GM19397 (cell line): ENCODE data around the gene GTF3C2.

ENCODE experiments used
- ATAC-seq: cut with Tn5 transposase; IDR thresholded peaks from one replicate; pipeline ENCODE4 v1.9.1; 2021; ENCODE audit warnings: mild to moderate bottlenecking, moderate library complexity; ENCODE audit not compliant: unreplicated experiment

The GTF3C2 gene, protein sequence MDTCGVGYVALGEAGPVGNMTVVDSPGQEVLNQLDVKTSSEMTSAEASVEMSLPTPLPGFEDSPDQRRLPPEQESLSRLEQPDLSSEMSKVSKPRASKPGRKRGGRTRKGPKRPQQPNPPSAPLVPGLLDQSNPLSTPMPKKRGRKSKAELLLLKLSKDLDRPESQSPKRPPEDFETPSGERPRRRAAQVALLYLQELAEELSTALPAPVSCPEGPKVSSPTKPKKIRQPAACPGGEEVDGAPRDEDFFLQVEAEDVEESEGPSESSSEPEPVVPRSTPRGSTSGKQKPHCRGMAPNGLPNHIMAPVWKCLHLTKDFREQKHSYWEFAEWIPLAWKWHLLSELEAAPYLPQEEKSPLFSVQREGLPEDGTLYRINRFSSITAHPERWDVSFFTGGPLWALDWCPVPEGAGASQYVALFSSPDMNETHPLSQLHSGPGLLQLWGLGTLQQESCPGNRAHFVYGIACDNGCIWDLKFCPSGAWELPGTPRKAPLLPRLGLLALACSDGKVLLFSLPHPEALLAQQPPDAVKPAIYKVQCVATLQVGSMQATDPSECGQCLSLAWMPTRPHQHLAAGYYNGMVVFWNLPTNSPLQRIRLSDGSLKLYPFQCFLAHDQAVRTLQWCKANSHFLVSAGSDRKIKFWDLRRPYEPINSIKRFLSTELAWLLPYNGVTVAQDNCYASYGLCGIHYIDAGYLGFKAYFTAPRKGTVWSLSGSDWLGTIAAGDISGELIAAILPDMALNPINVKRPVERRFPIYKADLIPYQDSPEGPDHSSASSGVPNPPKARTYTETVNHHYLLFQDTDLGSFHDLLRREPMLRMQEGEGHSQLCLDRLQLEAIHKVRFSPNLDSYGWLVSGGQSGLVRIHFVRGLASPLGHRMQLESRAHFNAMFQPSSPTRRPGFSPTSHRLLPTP

DNA sequence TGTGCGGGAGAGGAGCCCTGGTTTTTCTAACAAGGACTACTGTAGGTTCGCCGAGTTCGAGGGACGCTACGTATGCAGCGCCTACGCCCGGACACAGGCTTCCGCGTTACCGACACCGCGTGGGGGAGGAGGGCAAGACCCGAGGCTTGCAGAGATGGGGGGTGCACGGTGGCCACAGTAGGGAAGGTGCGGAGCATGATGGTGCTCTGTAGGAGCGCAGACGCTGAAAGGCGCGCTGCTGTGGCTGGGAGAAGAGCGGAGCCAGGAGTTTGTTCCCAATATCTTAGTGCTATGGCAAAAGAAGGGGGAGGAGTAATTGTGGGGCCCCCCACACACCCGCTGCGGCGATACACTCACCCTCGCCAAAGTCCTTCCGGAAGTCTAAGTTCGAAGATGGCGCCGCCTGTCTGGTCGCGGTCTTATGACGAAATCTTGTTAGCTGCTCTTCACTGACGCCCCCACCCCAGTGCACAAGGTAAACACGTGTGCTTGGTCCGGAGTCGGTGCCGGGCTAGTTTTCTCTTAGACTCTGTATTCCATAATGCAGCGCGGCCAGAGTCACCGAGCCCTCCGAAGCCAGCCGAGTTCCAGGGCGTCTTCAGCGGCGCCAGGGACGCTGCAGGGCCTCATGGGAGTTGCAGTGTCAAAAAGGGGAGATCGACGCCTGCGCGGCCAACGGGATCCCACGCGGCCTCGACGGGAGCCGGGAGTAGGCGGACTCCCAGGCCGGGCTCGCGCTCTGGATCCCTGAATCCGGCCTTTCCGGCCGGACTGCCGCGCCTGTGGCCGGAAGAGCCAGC is at the start of gene GTF3C2:
Gene GTF3C2, minus strand, starts transcription at position 383 of the 800 bp plus-strand sequence. CDS start 13,210 bp downstream, outside the sequence.
- peak; percentile 80 for ATAC-seq

DNA sequence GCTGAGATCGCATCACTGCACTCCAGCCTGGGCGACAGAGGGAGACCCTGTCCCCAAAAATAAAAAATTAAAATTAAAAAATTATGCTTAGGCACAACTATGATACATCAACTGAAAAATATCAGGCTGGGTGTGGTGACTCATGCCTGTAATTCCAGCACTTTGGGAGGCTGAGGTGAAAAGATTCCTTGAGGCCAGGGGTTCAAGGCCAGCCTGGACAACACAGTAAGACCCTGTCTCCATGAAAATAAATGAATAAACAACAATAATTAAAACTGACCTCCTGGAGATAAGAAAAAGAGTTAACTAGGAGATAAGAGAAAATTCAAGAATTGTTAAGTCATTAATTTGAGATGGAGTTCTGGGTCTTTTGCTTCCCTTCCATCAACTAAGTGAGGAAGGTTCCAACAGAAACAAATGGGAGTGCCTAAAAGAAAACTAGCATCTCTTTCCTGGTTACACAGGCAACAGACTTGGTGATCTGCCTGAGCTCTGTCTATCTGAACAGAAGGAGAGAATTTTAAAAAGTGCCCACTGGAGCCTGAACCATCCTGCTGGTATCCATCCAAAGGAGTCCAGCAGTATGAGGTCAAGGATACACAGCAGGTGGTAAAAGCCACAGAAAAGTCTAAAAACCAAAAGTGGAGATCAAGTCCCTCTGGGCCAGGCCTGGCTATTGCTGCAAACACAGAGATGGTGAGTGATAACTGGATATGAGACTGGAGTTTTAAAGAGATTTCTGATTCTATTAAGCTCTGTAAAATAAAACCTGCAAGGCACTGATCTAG is 44.0 kb upstream of the GTF3C2 start:
- no peak for ATAC-seq

DNA sequence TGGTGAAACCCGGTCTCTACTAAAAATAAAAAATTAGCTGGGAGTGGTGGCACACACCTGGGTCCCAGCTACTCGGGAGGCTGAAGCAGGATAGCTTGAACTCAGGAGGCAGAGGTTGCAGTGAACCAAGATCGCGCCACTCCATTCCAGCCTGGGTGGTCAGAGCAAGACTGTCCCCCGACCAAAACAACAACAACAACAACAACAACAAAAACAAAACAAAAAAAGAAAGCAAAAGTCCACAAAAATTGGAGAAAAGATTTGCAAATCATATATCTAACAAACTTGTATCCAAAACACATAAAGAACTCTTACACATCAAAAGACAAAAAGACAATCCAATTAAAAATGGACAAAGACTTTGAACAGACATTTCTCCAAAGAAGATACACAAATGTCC is 42.4 kb upstream of the GTF3C2 start:
- ATAC-seq = no peak

DNA sequence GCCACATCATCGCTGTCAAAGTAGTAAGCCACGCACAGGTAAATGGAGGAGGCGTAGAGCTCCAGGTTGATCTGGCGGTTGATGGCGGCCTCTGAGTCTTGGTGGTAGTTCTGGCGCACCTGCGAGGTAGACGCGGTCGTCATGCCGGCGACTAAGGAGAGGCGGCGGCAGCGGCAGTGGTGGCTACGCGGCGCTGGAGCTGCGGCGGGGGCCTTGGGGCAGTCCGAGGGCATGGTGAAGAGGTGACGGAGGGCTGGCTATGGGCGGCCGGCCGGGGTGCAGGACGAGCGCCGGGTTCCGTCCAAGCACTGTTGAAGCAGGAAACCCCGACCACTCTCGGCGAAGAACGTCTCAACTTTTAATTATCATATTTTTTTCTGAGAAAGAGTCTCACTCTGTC is 36.7 kb upstream of the GTF3C2 start:
- ATAC-seq = no peak

DNA sequence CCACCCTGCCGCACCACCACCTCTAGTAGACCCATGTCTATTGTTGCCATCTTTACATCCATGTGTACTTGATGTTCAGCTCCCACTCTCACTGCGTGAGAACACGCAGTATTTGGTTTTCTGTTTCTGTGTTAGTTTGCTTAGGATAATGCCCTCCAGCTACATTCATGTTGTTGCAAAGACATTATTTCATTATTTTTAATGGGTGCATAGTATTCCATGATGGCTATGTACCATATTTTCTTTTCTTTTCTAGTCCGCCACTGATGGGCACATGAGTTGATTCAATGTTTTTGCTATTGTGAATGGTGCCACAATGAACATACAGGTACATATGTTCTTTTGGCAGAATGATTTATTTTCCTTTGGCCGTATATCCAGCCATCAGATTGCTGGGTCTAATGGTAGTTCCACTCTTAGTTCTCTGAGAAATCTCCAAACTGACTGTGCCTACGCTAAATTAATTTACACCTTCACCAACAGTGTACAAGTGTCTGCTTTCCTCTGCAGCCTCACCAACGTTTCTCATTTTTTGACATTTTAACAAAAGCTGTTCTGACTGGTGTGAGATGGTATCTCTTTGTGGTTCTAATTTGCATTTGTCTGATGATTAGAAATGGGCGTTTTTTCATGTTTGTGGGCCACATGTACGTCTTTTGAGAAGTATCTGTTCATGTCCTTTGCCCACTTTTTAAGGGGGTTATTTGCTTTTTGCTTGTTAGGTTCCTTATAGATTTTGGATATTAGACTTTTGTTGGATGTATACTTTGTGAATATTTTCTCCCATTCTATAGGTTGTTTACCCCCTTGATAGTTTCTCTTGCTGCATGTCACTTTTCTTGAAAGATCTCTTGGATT is 34.5 kb upstream of the GTF3C2 start:
- no peak for ATAC-seq

DNA sequence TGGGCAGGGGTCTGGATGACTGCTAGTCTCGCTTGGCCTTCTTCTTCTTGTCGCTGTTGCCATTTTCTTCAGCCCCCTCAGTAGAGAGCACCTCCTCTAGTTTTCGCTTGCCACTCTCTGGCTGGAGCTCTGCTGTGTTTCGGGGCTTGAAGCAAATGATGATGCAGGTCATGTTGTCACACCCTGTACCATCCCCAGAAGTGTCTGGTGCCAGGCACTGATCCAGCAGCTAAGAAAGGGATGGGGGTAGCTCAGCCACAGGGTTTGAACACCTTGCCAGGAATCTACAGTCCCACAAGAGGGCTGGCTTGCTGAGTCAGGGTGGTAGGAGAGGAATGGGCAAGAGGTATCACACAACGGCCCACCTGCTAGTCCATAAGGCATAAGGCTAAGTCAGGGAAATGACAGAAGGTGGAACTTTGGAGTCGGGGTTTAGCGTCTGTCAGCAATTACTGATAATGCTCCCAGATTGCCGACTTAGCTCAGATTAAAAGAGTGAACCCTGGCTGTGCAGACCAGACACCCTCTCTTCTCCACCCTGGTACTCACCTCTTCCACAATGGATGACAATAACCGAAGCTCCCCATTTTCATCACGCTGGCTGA is 25.1 kb upstream of the GTF3C2 start:
- ATAC-seq = no peak

DNA sequence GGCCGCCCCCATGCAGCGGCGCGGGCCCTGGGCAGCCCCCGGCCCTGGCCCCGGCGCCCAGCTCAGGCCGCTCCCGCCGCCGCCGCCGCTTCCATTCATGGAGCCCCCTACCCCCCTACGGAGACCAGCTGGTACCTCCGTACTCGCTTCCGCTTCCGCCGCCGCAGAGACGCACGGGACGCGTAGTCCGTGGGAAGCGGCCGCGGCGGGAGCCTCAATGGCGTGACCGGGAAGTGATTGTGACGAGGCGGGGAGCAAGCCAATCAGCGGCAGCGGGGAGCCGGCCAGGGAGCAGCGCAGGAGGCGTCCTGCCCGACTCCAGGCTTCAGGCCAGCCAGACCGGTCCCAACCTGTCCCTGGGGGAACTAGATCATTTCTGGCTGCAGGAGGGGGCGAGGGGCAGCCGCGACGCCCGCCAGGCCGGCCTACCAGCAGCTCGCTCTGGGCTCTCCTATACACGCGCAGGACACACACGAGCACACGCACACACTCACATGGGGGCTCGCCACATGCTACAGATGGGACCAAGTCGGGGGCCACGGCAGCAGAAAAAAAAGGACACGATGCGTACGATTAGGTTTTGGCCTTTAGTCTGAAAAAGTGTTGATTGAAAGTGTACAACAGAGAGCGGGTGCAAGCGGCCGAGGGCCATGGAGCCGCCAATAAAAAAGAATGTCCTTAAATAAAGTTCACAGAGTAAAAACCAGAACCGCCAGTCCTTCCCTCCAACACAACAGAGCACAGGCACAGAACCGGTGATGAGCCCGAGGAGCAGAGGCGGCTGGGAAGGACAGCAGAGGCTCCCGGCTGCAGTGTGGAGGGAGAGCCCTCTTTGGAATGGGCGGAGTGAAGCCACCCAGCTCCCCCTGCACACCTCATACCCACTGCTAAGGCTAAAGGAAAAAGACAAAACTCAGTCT is 24.3 kb upstream of the GTF3C2 start, which contains the start of gene ZNF513:
Gene ZNF513, minus strand, starts transcription at position 109 of the 920 bp plus-strand sequence. CDS start 208 bp downstream, outside the sequence.
- peak; percentile 86 for ATAC-seq

DNA sequence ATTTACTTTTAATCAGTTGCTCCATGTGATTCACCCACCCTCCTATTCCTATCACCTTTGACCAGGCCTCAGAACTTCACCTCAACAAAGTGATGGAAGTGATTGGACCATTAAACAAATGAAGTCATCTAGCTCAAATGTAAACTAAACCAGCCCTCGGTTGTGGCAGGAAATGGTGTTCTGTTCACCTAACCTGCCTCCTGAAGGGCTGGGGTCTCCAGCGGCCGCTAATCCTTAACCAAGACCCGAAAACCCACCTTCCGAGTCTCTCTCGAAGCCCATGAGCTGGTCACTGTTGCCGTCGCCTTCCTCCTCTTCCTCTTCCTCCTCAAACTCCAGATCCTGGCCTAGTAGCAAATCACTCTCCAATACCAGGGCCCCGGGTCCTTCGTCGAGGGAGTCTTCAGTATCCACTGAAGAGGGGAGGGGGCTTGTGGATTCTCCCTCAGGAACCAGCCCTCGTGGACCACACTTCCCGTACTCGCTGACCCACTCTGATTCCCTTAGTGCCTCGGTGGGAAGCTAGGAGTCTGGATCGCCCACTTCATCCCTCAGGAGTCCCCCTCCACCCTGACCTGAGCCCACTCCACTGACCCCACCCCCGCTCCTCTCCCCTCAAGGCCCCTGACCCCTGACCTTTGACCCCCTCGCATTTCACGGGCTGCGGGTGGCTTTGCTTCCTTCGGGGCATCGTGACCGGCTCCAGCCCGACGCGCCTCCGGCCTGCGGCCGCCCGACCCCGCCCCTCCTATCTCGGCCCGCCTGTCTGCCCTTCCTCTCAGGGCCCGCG is 23.5 kb upstream of the GTF3C2 start:
- ATAC-seq = no peak

DNA sequence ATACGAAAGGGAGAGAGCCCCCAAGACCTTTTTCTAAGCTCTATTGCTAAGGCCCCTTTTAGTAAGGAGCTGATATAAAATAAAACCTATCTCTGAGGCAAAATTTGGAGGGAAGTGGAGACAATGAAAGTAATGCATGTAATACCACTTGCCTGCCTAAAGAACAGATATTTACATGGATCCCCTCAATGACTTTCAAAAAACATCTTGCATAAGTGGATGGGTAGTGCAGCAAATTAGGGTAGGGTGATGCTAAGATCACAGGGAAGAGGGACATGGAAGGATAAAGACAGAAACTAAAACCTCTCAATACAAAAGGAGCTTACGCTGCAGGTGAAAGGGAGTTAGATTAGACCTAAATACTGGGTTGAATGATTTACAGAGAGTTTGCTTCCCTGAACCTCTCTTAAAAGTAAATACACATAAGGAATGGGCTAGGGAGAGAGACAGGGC is 22.8 kb upstream of the GTF3C2 start:
- ATAC-seq = no peak

DNA sequence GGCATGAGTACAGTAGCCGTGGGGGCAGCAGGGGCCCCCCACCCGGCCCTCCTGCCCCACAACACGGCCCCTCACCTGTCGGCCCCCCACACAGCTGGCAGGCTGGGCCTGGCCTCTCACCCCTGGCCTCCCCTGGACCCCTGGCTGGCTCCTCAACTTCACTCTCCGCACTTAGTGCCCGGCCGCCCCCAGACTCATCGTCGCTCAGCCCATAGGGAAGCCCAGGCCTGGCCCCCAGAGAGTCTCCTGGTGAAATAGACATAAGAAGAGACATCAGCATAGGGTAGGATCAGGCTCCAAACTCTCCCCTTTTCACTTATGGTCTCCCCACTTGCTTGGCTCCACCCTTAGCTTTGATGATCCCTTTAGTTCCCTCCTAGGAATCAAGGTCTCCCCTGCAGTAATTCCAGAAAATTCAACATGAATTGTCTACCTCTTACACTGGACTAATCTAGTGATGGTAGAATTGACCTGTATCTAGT is 22.3 kb upstream of the GTF3C2 start:
- ATAC-seq = no peak

DNA sequence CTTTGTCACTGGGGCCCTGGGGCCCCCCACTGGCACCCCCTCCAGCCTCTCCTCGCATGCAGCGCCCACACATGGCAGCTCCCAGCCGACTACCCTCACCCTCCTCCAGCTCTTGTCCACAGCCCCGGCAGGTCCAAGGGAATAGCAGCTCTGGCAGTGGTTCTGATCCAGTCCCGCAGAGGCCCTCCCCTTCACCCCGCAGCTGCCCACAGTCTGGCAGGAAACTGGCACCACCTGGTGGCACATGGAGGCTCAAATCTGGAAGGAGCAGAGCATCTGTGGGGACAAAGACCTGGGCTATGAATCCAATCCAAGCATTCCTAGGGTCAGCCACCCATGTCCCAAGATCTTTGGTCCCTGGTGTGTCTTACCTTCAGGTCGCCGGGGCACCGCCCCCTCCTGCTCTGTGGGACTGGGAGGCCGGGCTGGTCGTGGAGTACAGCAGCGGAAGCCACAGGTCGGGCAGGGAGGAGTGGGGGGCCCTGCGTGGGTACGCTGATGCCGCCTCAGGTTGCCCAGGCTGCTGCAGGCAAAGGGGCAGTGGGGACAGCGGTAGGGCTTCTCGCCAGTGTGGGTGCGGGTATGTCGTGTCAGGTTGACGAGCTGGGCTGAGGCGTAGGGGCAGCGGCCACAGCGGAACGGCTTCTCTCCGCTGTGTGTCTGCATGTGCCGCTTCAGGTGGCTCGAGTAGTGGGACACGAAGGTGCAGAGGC is 21.7 kb upstream of the GTF3C2 start:
- ATAC-seq = no peak

DNA sequence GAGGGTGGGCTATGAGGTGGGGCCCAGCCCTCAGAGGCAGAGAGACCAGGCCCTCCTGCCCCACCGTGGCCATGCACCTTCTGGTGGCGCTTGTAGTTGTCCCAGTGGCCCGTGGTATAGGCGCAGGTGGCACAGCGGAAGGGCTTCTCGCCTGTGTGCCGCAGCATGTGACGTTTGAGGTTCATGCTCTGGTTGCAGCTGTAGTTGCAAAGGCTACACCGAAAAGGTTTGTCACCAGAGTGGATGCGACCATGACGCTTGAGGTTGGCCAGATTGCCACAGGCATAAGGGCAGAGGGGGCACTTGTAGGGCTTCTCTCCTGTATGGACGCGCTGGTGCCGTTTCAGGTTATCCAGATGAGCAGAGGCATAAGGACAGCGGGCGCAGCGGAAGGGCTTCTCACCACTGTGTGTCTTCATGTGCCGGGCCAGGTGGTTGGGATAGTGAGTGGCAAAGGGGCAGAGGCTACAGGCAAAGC is 21.1 kb upstream of the GTF3C2 start:
- no peak for ATAC-seq

DNA sequence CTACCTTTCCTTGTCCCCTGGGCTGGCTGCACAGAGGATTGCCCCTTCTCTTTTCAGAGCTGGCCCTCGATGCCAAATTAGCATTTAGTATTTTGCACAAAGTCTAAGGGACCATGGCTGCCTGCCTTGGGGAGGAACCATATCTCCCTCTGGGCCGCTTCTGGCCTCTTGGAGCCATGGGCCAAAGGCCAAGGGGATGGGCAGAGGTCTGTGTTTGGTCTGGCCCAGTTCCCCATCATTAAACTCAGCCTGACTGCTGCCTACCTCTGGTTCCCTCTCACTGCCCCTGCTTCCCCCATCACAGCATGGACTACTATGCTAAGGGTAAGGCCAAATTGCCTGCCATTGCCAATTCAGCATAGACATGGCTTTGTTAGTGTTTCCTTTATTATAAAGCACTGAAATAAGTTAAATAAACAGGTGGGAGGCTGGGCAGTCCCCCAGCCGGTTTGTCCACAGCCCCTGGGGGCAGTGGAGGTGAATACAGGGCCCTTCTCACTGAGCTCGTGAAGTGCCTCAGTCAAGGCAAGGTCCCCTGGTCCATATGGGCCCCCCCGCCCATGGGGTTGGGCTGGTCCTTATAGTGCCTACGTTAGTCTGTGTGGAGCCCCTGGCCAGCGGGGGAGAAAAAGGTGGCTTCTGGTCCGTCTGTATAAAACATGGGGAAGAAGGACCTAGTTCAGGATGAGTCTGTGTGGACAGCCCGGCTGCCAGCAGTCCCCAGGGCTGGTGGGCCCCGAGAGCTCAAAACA is 20.5 kb upstream of the GTF3C2 start:
- no peak for ATAC-seq

DNA sequence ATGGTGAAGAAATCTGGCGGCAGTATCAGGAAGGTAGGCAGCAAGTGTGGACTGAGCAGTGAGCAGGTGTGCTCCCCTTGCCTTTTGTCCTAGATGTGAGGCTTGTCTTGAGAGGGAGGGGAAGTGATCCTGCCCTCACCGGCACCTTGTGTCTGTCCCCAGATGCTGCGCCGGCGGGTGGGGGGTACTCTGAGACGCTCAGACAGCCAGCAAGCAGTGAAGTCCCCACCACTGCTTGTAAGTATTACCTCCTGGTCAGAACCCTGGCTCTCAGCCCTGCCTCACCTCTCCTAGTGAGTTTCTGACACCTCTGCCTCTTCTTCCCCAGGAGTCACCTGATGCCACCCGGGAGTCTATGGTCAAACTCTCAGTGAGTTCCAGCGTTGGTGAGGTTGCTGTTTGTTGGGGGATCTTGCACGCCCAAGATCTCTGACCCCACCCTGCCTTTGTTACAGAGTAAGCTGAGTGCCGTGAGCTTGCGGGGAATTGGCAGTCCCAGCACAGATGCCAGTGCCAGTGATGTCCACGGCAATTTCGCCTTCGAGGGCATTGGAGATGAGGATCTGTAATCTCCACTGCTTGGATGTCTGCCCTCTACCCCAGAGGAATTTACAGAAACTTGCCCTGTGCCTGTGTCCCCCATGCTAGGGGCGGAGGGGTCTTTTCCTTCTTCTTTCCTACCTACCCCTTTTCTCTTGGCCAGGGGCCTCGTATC is 19.7 kb upstream of the GTF3C2 start:
- no peak for ATAC-seq
